ENCODE data around the gene TRIOBP.

The TRIOBP gene

DNA sequence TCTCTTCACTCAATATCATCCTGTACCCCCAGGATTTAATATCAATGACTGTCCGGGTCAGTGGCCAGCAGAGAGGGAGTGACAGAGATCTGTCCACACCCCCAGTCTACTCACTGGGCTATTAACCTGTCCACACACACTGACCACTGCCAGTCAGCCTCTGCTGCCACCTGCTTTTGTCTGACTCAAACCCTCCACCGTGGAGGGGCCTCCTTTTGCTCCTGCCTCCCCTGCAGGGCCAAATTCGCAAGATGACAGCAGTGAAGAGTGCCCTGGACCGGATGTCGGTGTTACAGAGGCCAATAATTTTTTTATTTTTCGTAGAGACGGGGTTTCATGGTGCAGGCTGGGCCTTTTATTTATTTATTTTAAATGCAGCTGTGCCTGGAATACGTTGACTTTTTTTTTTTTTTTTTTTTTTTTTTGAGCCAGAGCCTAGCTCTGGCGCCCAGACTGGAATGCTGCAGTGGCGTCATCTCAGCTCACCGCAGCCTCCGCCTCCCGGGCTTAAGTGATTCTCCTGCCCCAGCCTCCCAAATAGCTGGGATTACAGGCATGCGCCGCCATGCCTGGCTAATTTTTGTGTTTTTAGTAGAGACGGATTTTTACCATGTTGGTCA is 33.2 kb upstream of the TRIOBP start:
- H3K9ac ChIP-seq (ENCODE audit: insufficient read length) = no peak overlapping the region

DNA sequence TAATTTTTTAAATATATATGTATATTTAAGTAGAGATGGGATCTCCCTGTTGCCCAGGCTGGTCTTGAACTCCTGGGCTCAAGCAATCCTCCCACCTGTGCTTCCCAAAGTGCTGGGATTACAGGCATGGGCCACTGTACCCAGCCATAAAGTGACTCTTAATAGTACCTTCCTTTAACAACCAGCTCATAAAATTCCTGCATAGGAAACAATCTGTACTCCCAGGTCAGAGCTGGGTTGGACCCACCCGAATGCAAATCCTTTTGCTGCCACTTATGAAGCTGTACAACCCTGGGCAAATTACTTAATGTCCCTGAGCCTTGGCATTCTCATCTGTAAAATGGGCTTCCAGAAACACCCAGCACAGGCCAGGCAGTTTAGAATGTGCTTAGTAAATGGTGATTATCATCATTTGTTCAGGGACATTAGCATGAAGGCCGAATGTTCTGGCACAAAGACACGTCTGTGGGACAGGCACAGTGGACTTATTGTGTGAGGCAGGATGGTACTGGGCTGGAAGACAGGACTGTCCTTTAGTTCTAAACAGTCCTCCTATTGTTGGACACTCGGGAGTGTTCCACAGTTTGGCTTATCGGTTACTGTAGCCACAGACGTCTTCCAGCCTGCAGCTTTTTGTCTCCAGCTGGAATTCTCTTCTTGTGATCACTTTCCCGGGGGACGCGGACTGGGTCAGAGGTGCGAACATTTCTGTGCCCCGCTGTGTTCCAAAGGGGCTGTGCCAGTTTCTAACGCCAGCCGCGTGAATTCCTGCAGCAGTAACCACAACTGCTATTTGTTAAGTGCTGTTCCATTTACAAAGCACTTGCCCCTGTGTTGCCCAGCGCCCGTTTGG is 32.4 kb upstream of the TRIOBP start:
- no peak for TF ChIP-seq FOXP2 (optimal IDR thresholded peaks at IDR 0.05; ENCODE audit: control extremely low read depth, extremely low read length, insufficient read depth)
- no peak for TF ChIP-seq EZH2 (IDR thresholded peaks at IDR 0.05)
- no peak for TF ChIP-seq POLR2AphosphoS5 (IDR thresholded peaks at IDR 0.05; ENCODE audit: borderline replicate concordance, low read depth, low read length)
- no peak overlapping the region for H3K4me3 ChIP-seq
- peaks cover 15% of the 10 kb centered on the region for H3K36me3 ChIP-seq (ENCODE audit: insufficient read depth, low read length)
- DNase-seq (ENCODE audit: low read depth, low spot score) = no peak
- H3K27ac ChIP-seq = no peak overlapping the region
- H3K9ac ChIP-seq (ENCODE audit: insufficient read length) = no peak overlapping the region
- H3K9me3 ChIP-seq (ENCODE audit: low read depth, low read length) = no peaks in the 10 kb centered on the region

More for the DNA sequence above, 33.2 kb upstream of the TRIOBP start:
- Histone ChIP-seq H3K36me3 (ENCODE audit: insufficient read depth, low read length) (peaks cover 15% of the 10 kb centered on the region), H3K9me3 (ENCODE audit: low read depth, low read length) (no peaks in the 10 kb centered on the region), H3K27ac (no peak overlapping the region), H3K4me3 (no peak overlapping the region)
- no peak for TF ChIP-seq EZH2 (IDR thresholded peaks at IDR 0.05)
- no peak for TF ChIP-seq FOXP2 (optimal IDR thresholded peaks at IDR 0.05; ENCODE audit: control extremely low read depth, extremely low read length, insufficient read depth)
- TF ChIP-seq POLR2AphosphoS5 (IDR thresholded peaks at IDR 0.05; ENCODE audit: borderline replicate concordance, low read depth, low read length) = no peak
- no peak for DNase-seq (ENCODE audit: low read depth, low spot score)

DNA sequence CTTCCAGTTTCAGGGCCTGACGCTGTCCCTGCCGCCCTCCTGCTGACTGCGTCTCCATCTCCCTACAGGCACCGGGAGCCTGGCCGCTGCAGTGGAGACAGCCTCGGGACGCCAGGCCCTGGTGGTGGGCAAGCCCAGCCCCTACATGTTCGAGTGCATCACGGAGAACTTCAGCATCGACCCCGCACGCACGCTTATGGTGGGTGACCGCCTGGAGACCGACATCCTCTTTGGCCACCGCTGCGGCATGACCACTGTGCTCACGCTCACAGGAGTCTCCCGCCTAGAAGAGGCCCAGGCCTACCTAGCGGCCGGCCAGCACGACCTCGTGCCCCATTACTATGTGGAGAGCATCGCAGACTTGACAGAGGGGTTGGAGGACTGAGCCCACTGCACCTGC is 31.4 kb upstream of the TRIOBP start:
- no peak for DNase-seq (ENCODE audit: low read depth, low spot score)
- TF ChIP-seq EZH2 (IDR thresholded peaks at IDR 0.05) (no peak), FOXP2 (optimal IDR thresholded peaks at IDR 0.05; ENCODE audit: control extremely low read depth, extremely low read length, insufficient read depth) (no peak)
- no peak overlapping the region for H3K4me3 ChIP-seq
- H3K9ac ChIP-seq (ENCODE audit: insufficient read length) = no peak overlapping the region
- H3K36me3 ChIP-seq (ENCODE audit: insufficient read depth, low read length) = peaks cover 15% of the 10 kb centered on the region
- H3K9me3 ChIP-seq (ENCODE audit: low read depth, low read length) = no peaks in the 10 kb centered on the region
- H3K27ac ChIP-seq = no peak overlapping the region

DNA sequence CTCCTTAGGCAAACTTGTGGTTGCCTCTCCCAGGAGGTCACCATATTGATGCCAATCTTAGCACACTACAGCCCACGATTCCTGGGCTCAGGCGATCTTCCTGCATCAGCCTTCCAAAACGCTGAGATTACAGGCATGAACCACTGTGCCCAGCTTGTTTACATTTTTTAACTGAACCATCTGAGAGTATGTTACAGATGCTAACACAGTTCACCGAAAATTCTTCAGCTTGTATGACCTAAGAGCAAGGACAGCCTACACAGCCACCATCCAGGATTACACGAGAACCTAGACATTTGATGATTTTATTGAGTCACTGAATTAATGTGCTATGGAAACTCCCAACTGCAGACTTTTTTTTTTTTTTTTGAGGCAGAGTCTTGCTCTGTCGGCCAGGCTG is 27.3 kb upstream of the TRIOBP start:
- no peak for DNase-seq (ENCODE audit: low read depth, low spot score)
- Histone ChIP-seq H3K4me3 (no peak overlapping the region), H3K36me3 (ENCODE audit: insufficient read depth, low read length) (peaks cover 15% of the 10 kb centered on the region), H3K9me3 (ENCODE audit: low read depth, low read length) (no peaks in the 10 kb centered on the region), H3K9ac (ENCODE audit: insufficient read length) (no peak overlapping the region), H3K27ac (no peak overlapping the region)
- TF ChIP-seq EZH2 (IDR thresholded peaks at IDR 0.05) (no peak), FOXP2 (optimal IDR thresholded peaks at IDR 0.05; ENCODE audit: control extremely low read depth, extremely low read length, insufficient read depth) (no peak), POLR2AphosphoS5 (IDR thresholded peaks at IDR 0.05; ENCODE audit: borderline replicate concordance, low read depth, low read length) (no peak)

DNA sequence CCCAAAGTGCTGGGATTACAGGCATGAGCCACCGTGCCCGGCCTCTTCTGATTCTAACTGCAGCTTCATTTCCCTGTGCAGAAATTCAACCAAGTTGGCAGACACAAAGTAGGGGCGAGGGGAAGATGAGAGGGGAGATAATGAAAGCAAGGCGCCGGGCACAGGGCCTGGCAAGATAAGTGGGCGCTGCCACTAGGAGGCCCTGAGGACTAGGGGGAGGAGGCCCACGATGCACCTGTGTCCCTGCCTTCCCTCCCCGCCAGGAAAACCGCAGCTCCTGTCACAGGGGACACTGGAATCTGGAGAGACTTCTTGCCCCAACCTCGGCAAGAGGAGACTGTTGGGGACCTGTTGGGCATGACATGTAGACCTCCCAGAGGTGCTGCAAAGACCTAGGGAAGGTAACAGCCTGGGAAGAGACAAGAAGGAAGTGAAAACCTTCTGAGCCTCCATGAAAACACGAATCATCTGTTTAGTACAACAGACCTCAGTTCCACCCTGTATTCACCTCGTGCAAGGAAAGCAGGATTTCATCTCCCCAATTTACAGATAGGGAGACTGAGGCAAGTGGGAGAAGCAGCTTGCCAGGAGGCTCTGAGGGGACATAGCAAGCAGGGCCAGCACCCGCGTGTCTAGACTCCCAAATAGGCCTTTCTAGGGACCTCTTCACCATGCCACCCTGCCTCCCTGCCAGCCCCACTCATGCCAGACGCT is 24.5 kb upstream of the TRIOBP start:
- DNase-seq (ENCODE audit: low read depth, low spot score) = no peak
- no peak overlapping the region for H3K9ac ChIP-seq (ENCODE audit: insufficient read length)
- no peak overlapping the region for H3K4me3 ChIP-seq
- TF ChIP-seq FOXP2 (optimal IDR thresholded peaks at IDR 0.05; ENCODE audit: control extremely low read depth, extremely low read length, insufficient read depth) (no peak), POLR2AphosphoS5 (IDR thresholded peaks at IDR 0.05; ENCODE audit: borderline replicate concordance, low read depth, low read length) (no peak), EZH2 (IDR thresholded peaks at IDR 0.05) (no peak)
- no peaks in the 10 kb centered on the region for H3K9me3 ChIP-seq (ENCODE audit: low read depth, low read length)
- H3K36me3 ChIP-seq (ENCODE audit: insufficient read depth, low read length) = no peaks in the 10 kb centered on the region
- no peak overlapping the region for H3K27ac ChIP-seq

DNA sequence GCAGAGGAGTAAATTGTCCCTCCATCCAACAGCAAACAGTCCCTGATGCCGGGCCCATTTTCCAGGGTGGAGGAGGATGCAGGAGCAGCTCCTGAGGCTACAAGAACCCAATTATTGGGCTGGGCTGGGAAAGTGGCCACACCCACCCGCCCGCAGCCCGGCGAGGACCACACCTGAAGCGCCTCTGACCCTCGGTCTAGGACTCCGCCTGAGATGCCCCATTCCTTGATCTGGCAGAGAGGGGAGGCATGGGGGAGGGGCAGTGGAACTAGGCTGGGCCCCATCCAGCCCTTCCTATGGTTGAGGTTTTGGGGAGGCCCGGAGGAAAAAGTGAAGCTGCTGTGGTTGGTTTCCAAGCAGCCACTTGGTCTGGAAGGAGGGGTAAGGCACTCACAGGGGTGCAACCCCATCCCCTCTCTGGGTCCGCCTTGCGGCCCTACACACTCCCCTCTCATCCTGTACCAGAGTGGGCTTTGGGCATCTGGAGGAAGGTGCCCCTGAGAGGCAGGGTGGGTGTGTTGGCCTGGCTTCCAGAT is 23.9 kb upstream of the TRIOBP start:
- Histone ChIP-seq H3K27ac (no peak overlapping the region), H3K36me3 (ENCODE audit: insufficient read depth, low read length) (no peaks in the 10 kb centered on the region), H3K4me3 (no peak overlapping the region), H3K9ac (ENCODE audit: insufficient read length) (no peak overlapping the region), H3K9me3 (ENCODE audit: low read depth, low read length) (no peaks in the 10 kb centered on the region)
- TF ChIP-seq POLR2AphosphoS5 (IDR thresholded peaks at IDR 0.05; ENCODE audit: borderline replicate concordance, low read depth, low read length) (no peak), FOXP2 (optimal IDR thresholded peaks at IDR 0.05; ENCODE audit: control extremely low read depth, extremely low read length, insufficient read depth) (no peak), EZH2 (IDR thresholded peaks at IDR 0.05) (no peak)
- no peak for DNase-seq (ENCODE audit: low read depth, low spot score)

DNA sequence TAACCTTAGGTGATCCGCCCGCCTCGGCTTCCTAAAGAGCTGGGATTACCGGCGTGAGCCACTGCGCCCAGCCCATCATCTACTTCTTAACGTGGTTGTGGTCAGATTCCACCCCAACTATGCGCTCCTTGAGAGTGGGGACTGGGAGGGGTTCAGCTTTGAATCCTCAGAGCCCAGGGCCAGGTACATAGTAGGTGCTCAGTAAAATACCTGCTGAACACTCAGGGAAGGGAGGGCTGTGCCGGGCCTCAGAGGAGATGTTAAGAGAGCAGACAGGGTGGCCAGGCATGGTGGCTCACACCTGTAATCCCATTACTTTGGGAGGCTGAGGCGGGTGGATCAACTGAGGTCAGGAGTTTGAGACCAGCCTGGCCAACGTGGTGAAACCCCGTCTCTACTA is 22.6 kb upstream of the TRIOBP start:
- no peaks in the 10 kb centered on the region for H3K9me3 ChIP-seq (ENCODE audit: low read depth, low read length)
- H3K9ac ChIP-seq (ENCODE audit: insufficient read length) = no peak overlapping the region
- no peak overlapping the region for H3K4me3 ChIP-seq
- H3K27ac ChIP-seq = no peak overlapping the region
- no peak for DNase-seq (ENCODE audit: low read depth, low spot score)
- TF ChIP-seq EZH2 (IDR thresholded peaks at IDR 0.05) = no peak
- no peak for TF ChIP-seq FOXP2 (optimal IDR thresholded peaks at IDR 0.05; ENCODE audit: control extremely low read depth, extremely low read length, insufficient read depth)
- no peak for TF ChIP-seq POLR2AphosphoS5 (IDR thresholded peaks at IDR 0.05; ENCODE audit: borderline replicate concordance, low read depth, low read length)
- H3K36me3 ChIP-seq (ENCODE audit: insufficient read depth, low read length) = no peaks in the 10 kb centered on the region

Data from SK-N-MC (cell line).